NCI-H1694 (cell line): ENCODE data around the gene CNBP.
"Not testable (repeated sequence)": the region's sequence is repeated elsewhere in the genome, so short reads cannot be mapped to it uniquely, and the experiment has no call there.

Source experiments
- DNase-seq: peaks from one replicate; lab custom pipeline; 2025; lab: John Stamatoyannopoulos, UW

CNBP gene

GRCh38 chr3:129183569-129184395, at the start of gene CNBP:
CNBP (minus strand) TSS chr3:129183896; CDS start chr3:129171757, 12,139 bp downstream.
- peak; percentile 81 for DNase-seq

GRCh38 chr3:129231331-129232119, 47.8 kb upstream of the CNBP start:
- no peak for DNase-seq

GRCh38 chr3:129230311-129231019, 46.8 kb upstream of the CNBP start:
- DNase-seq: no peak

- no peak for DNase-seq
Measured at GRCh38 chr3:129228891-129229585, 45.3 kb upstream of the CNBP start.

- no peak for DNase-seq
Measured at GRCh38 chr3:129226374-129226773, 42.7 kb upstream of the CNBP start.

GRCh38 chr3:129224984-129225393, 41.3 kb upstream of the CNBP start:
- no peak for DNase-seq

GRCh38 chr3:129224387-129224786, 40.7 kb upstream of the CNBP start:
- not testable (repeated sequence) for DNase-seq

- no peak for DNase-seq
Measured at GRCh38 chr3:129218742-129219141, 35.0 kb upstream of the CNBP start.

- DNase-seq: no peak
Measured at GRCh38 chr3:129213238-129213637, 29.5 kb upstream of the CNBP start.

GRCh38 chr3:129211772-129212171, 28.1 kb upstream of the CNBP start:
- DNase-seq: no peak

- DNase-seq: no peak
Measured at GRCh38 chr3:129211345-129211744, 27.6 kb upstream of the CNBP start.

GRCh38 chr3:129207479-129207878, 23.8 kb upstream of the CNBP start:
- no peak for DNase-seq

- no peak for DNase-seq
Measured at GRCh38 chr3:129205109-129205832, 21.6 kb upstream of the CNBP start.

GRCh38 chr3:129204473-129204872, 20.8 kb upstream of the CNBP start:
- no peak for DNase-seq

- no peak for DNase-seq
Measured at GRCh38 chr3:129199366-129199765, 15.7 kb upstream of the CNBP start.

- DNase-seq: no peak
Measured at GRCh38 chr3:129197321-129197720, 13.6 kb upstream of the CNBP start.

GRCh38 chr3:129196601-129197000, 12.9 kb upstream of the CNBP start:
- no peak for DNase-seq

GRCh38 chr3:129195731-129196256, 12.1 kb upstream of the CNBP start:
- DNase-seq: no peak

- not testable (repeated sequence) for DNase-seq
Measured at GRCh38 chr3:129189793-129190192, 6.1 kb upstream of the CNBP start.

GRCh38 chr3:129187857-129188256, 4.2 kb upstream of the CNBP start:
- DNase-seq: no peak

GRCh38 chr3:129185783-129186182, 2.1 kb upstream of the CNBP start:
- DNase-seq: no peak
